Stomach (tissue), 4 donors: ENCODE results near the gene ADAM8.

Experiments
- EP300 ChIP-seq: sonication (generic); formaldehyde crosslinking; IDR thresholded peaks from one replicate; pipeline ENCODE4 v1.6.1; 2017; ENCODE audit warnings: antibody characterized with exemption
- POLR2A ChIP-seq, 4 donors: fragments of 450-650 bp; IDR thresholded peaks; one replicate each; pipeline ENCODE4 v1.6.1; 2016; ENCODE audit warnings: antibody characterized with exemption in 4 of 4, control low read depth in 2 of 4, mild to moderate bottlenecking in 1 of 4, moderate library complexity in 1 of 4
- POLR2AphosphoS5 ChIP-seq, 3 donors: sonication (generic); formaldehyde crosslinking; IDR thresholded peaks; one replicate each; pipeline ENCODE4 v1.6.1; 2016; ENCODE audit warnings: antibody characterized with exemption in 3 of 3
- TF ChIP-seq, protein P1 (sequence below), 7 experiments: fragments of 450-650 bp in 4 of 7; fragments of 200-600 bp in 3 of 7; sonication (generic) in 3 of 7; IDR thresholded peaks; one replicate each; pipeline ENCODE4 v1.5.1; 2016 to 2019; ENCODE audit warnings: antibody characterized with exemption in 7 of 7, control low read depth in 2 of 7, mild to moderate bottlenecking in 1 of 7

DNA sequence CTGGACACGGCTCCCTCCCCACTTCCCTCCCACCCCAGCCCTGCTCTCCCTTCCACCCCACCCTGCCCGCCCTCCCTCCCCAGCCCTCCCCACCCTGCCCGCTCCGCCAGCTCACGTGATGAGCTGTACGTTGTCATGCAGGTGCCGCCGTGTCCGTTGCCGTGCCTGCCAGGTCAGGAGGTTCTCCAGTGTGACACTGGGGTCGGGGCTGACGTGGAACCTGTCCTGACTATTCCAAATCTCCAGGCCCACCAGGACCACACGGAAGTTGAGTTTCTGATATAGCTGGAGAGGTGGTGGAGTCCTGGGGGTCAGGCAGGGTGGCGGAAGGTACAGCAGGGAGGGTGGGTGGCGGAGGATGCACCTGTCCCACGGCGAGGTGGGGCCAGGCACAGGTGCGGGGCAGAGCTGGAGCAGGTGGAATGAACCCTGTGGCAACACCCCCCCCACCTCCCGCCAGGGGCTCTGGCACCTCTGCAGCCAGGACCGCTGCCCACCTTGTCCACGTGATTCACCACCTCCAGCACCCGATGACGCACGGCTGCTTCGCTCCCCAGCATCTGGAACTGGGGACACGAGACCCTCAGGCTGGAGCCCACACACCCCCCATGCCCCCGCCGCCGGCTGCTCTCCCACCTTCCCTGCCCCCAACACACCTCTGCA lies 4.2 kb downstream of the ADAM8 start:
- TF ChIP-seq, protein P1, sequence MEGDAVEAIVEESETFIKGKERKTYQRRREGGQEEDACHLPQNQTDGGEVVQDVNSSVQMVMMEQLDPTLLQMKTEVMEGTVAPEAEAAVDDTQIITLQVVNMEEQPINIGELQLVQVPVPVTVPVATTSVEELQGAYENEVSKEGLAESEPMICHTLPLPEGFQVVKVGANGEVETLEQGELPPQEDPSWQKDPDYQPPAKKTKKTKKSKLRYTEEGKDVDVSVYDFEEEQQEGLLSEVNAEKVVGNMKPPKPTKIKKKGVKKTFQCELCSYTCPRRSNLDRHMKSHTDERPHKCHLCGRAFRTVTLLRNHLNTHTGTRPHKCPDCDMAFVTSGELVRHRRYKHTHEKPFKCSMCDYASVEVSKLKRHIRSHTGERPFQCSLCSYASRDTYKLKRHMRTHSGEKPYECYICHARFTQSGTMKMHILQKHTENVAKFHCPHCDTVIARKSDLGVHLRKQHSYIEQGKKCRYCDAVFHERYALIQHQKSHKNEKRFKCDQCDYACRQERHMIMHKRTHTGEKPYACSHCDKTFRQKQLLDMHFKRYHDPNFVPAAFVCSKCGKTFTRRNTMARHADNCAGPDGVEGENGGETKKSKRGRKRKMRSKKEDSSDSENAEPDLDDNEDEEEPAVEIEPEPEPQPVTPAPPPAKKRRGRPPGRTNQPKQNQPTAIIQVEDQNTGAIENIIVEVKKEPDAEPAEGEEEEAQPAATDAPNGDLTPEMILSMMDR (IDR thresholded peaks at IDR 0.05): no peak
- TF ChIP-seq EP300 (no peak), POLR2A (IDR thresholded peaks at IDR 0.05) (no peak), POLR2AphosphoS5 (IDR thresholded peaks at IDR 0.05) (no peak)
